ENCODE measurements around the gene CLEC4F. TPM values are rescaled to one million over a fixed set of nuclear protein-coding genes. Genes with fewer than 3 reads are reported as not detected.

The CLEC4F gene
- total and polyA plus RNA-seq, 2 experiments from 2014 or later, result not detected

DNA sequence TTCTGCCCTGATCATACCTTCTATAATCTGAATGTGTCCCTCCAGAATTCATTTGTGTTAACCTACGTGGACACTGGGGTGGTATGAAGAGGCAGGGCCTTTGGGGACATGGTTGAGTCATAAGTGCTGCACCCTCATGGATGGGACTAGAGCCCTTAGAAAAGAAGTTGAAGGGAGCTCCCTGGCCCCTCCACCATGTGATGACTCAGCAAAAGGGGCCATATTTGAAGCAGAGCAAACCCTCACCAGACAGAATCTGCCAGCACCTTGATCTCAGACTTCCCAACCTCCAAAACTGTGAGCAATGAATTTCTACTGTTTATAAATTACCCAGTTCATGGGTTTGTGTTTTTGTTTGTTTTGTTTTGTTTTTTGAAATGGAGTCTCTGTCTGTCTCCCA is 48.6 kb upstream of the CLEC4F start:
- Histone ChIP-seq H3F3A (replicated peaks; ENCODE audit: low read depth) (no peaks in the 10 kb centered on the region), H3K4me1 (ENCODE audit: insufficient read depth) (no peaks in the 10 kb centered on the region), H2AFZ (no peak overlapping the region), H3K4me2 (no peak overlapping the region), H3K27me3 (ENCODE audit: insufficient read depth) (peaks cover 56% of the 10 kb centered on the region), H3K4me3 (no peak overlapping the region), H3K36me3 (ENCODE audit: insufficient read depth) (no peaks in the 10 kb centered on the region), H3K9me2 (ENCODE audit: insufficient read depth) (no peaks in the 10 kb centered on the region), H4K20me1 (replicated peaks; ENCODE audit: insufficient read depth) (no peaks in the 10 kb centered on the region), H3K27ac (ENCODE audit: low read depth) (no peak overlapping the region), H3K79me2 (replicated peaks; ENCODE audit: insufficient read depth) (no peaks in the 10 kb centered on the region)
- Mint-ChIP-seq H3K4me1 (peaks cover 4% of the 10 kb centered on the region; the same call in 2 of the 3 replicates), H3K4me3 (no peak overlapping the region), H3K27me3 (ENCODE audit: insufficient read depth, low read depth, poor library complexity) (peaks cover 45% of the 10 kb centered on the region), H3K27ac (no peak overlapping the region), H3K9me3 (no peaks in the 10 kb centered on the region; the same call in 2 of the 3 replicates), H3K36me3 (ENCODE audit: low read depth) (no peaks in the 10 kb centered on the region)
- no peak for TF ChIP-seq STAT1 (IDR thresholded peaks at IDR 0.05; ENCODE audit: unreplicated experiment)
- TF ChIP-seq JUNB (IDR thresholded peaks at IDR 0.05; ENCODE audit: unreplicated experiment), result no peak
- no peak for TF ChIP-seq ZNF331 (CRISPR knock-in tag; IDR thresholded peaks at IDR 0.05; ENCODE audit: low read depth)
- no peak for TF ChIP-seq EZH2 (IDR thresholded peaks at IDR 0.05; ENCODE audit: low read depth, unreplicated experiment)
- TF ChIP-seq, protein P1, sequence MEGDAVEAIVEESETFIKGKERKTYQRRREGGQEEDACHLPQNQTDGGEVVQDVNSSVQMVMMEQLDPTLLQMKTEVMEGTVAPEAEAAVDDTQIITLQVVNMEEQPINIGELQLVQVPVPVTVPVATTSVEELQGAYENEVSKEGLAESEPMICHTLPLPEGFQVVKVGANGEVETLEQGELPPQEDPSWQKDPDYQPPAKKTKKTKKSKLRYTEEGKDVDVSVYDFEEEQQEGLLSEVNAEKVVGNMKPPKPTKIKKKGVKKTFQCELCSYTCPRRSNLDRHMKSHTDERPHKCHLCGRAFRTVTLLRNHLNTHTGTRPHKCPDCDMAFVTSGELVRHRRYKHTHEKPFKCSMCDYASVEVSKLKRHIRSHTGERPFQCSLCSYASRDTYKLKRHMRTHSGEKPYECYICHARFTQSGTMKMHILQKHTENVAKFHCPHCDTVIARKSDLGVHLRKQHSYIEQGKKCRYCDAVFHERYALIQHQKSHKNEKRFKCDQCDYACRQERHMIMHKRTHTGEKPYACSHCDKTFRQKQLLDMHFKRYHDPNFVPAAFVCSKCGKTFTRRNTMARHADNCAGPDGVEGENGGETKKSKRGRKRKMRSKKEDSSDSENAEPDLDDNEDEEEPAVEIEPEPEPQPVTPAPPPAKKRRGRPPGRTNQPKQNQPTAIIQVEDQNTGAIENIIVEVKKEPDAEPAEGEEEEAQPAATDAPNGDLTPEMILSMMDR (conservative IDR thresholded peaks at IDR 0.05; ENCODE audit: low read depth in 2 of 2), result no peak
- TF ChIP-seq EZH2phosphoT487 (IDR thresholded peaks at IDR 0.05; ENCODE audit: unreplicated experiment), result no peak
- TF ChIP-seq, protein P2, sequence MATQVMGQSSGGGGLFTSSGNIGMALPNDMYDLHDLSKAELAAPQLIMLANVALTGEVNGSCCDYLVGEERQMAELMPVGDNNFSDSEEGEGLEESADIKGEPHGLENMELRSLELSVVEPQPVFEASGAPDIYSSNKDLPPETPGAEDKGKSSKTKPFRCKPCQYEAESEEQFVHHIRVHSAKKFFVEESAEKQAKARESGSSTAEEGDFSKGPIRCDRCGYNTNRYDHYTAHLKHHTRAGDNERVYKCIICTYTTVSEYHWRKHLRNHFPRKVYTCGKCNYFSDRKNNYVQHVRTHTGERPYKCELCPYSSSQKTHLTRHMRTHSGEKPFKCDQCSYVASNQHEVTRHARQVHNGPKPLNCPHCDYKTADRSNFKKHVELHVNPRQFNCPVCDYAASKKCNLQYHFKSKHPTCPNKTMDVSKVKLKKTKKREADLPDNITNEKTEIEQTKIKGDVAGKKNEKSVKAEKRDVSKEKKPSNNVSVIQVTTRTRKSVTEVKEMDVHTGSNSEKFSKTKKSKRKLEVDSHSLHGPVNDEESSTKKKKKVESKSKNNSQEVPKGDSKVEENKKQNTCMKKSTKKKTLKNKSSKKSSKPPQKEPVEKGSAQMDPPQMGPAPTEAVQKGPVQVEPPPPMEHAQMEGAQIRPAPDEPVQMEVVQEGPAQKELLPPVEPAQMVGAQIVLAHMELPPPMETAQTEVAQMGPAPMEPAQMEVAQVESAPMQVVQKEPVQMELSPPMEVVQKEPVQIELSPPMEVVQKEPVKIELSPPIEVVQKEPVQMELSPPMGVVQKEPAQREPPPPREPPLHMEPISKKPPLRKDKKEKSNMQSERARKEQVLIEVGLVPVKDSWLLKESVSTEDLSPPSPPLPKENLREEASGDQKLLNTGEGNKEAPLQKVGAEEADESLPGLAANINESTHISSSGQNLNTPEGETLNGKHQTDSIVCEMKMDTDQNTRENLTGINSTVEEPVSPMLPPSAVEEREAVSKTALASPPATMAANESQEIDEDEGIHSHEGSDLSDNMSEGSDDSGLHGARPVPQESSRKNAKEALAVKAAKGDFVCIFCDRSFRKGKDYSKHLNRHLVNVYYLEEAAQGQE (IDR thresholded peaks at IDR 0.05; ENCODE audit: unreplicated experiment), result no peak
- TF ChIP-seq, protein P3, sequence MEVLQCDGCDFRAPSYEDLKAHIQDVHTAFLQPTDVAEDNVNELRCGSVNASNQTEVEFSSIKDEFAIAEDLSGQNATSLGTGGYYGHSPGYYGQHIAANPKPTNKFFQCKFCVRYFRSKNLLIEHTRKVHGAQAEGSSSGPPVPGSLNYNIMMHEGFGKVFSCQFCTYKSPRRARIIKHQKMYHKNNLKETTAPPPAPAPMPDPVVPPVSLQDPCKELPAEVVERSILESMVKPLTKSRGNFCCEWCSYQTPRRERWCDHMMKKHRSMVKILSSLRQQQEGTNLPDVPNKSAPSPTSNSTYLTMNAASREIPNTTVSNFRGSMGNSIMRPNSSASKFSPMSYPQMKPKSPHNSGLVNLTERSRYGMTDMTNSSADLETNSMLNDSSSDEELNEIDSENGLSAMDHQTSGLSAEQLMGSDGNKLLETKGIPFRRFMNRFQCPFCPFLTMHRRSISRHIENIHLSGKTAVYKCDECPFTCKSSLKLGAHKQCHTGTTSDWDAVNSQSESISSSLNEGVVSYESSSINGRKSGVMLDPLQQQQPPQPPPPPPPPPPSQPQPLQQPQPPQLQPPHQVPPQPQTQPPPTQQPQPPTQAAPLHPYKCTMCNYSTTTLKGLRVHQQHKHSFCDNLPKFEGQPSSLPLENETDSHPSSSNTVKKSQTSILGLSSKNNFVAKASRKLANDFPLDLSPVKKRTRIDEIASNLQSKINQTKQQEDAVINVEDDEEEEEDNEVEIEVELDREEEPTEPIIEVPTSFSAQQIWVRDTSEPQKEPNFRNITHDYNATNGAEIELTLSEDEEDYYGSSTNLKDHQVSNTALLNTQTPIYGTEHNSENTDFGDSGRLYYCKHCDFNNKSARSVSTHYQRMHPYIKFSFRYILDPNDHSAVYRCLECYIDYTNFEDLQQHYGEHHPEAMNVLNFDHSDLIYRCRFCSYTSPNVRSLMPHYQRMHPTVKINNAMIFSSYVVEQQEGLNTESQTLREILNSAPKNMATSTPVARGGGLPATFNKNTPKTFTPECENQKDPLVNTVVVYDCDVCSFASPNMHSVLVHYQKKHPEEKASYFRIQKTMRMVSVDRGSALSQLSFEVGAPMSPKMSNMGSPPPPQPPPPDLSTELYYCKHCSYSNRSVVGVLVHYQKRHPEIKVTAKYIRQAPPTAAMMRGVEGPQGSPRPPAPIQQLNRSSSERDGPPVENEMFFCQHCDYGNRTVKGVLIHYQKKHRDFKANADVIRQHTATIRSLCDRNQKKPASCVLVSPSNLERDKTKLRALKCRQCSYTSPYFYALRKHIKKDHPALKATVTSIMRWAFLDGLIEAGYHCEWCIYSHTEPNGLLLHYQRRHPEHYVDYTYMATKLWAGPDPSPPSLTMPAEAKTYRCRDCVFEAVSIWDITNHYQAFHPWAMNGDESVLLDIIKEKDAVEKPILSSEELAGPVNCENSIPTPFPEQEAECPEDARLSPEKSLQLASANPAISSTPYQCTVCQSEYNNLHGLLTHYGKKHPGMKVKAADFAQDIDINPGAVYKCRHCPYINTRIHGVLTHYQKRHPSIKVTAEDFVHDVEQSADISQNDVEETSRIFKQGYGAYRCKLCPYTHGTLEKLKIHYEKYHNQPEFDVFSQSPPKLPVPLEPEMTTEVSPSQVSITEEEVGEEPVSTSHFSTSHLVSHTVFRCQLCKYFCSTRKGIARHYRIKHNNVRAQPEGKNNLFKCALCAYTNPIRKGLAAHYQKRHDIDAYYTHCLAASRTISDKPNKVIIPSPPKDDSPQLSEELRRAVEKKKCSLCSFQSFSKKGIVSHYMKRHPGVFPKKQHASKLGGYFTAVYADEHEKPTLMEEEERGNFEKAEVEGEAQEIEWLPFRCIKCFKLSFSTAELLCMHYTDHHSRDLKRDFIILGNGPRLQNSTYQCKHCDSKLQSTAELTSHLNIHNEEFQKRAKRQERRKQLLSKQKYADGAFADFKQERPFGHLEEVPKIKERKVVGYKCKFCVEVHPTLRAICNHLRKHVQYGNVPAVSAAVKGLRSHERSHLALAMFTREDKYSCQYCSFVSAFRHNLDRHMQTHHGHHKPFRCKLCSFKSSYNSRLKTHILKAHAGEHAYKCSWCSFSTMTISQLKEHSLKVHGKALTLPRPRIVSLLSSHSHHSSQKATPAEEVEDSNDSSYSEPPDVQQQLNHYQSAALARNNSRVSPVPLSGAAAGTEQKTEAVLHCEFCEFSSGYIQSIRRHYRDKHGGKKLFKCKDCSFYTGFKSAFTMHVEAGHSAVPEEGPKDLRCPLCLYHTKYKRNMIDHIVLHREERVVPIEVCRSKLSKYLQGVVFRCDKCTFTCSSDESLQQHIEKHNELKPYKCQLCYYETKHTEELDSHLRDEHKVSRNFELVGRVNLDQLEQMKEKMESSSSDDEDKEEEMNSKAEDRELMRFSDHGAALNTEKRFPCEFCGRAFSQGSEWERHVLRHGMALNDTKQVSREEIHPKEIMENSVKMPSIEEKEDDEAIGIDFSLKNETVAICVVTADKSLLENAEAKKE (CRISPR knock-in tag; IDR thresholded peaks at IDR 0.05), result no peak
- no peak for TF ChIP-seq POLR2AphosphoS5 (IDR thresholded peaks at IDR 0.05; ENCODE audit: low read depth)
- no peak for ATAC-seq
- no peak for DNase-seq (ENCODE audit: low spot score)
